ENCODE measurements around the gene HTR3E.

DNA sequence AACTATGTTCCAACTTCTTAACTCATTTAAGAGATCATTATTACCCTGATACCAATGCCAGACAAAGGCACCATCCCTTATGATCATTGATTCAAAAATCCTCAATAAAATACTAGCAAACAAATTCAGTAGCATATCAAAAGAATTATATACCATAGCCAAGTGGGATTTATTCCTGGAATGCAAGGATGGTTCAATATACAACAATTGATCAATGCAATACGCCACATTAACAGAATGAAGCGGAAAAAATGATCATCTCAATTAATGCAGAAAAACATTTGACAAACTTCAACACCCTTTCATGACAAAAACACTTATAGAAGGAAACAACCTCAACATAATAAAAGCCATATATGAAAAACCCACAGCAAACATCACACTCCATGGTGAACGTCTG lies 4.7 kb upstream of the HTR3E start:
- TF ChIP-seq, protein P1, sequence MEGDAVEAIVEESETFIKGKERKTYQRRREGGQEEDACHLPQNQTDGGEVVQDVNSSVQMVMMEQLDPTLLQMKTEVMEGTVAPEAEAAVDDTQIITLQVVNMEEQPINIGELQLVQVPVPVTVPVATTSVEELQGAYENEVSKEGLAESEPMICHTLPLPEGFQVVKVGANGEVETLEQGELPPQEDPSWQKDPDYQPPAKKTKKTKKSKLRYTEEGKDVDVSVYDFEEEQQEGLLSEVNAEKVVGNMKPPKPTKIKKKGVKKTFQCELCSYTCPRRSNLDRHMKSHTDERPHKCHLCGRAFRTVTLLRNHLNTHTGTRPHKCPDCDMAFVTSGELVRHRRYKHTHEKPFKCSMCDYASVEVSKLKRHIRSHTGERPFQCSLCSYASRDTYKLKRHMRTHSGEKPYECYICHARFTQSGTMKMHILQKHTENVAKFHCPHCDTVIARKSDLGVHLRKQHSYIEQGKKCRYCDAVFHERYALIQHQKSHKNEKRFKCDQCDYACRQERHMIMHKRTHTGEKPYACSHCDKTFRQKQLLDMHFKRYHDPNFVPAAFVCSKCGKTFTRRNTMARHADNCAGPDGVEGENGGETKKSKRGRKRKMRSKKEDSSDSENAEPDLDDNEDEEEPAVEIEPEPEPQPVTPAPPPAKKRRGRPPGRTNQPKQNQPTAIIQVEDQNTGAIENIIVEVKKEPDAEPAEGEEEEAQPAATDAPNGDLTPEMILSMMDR (IDR thresholded peaks at IDR 0.05), result no peak
- TF ChIP-seq POLR2A (IDR thresholded peaks at IDR 0.05), result no peak
- TF ChIP-seq POLR2AphosphoS5 (IDR thresholded peaks at IDR 0.05), result no peak
- TF ChIP-seq EP300 (IDR thresholded peaks at IDR 0.05), result no peak
